Progenitor cell of endocrine pancreas (in vitro differentiated cells): ENCODE results near the gene RAI2. TPM values are rescaled to one million over a fixed set of nuclear protein-coding genes. Genes with fewer than 3 reads are reported as not detected.
A peak's percentile ranks its signal among the peaks of the same experiment; 100 is the strongest.

Source experiments
- DNase-seq: peaks from one replicate; pipeline ENCODE4 v3.0.0; 2021; ENCODE audit warnings: low spot score; ENCODE audit not compliant: unreplicated experiment
- H3K27ac Mint-ChIP-seq: 2 replicates; pipeline ENCODE4 v1.8.0; 2021; ENCODE audit warnings: mild to moderate bottlenecking, moderate library complexity, mixed read lengths
- H3K27me3 Mint-ChIP-seq: 2 replicates; pipeline ENCODE4 v1.8.0; 2021; ENCODE audit warnings: mixed read lengths
- H3K36me3 Mint-ChIP-seq: 2 replicates; pipeline ENCODE4 v1.8.0; 2022; ENCODE audit warnings: mixed read lengths; ENCODE audit not compliant: insufficient read depth
- H3K4me1 Mint-ChIP-seq: 2 replicates; pipeline ENCODE4 v1.8.0; 2021; ENCODE audit warnings: low read depth, mixed read lengths
- H3K4me3 Mint-ChIP-seq: 2 replicates; pipeline ENCODE4 v1.8.0; 2021; ENCODE audit warnings: low read depth, mild to moderate bottlenecking, moderate library complexity, mixed read lengths
- H3K9me3 Mint-ChIP-seq: 2 replicates; pipeline ENCODE4 v1.8.0; 2021; ENCODE audit warnings: low read depth, mixed read lengths
- CTCF ChIP-seq: fragments of 200-600 bp; sonication (generic); IDR thresholded peaks from one replicate; pipeline ENCODE4 v1.5.0; 2021; ENCODE audit warnings: antibody characterized with exemption, mild to moderate bottlenecking; ENCODE audit not compliant: unreplicated experiment
- total RNA-seq: library from RNA; stranded (reverse); gene quantifications from 2 replicates; pipeline ENCODE4 v1.2.1, GENCODE V29; 2021

RAI2 gene
- total RNA-seq, 1 donor from 2014 or later = 7.0 TPM

GRCh38 chrX:17869580-17869979 lies 8.5 kb upstream of the RAI2 start:
- TF ChIP-seq CTCF = no peak
- DNase-seq = no peak
- H3K27me3 Mint-ChIP-seq = peaks cover 10% of the 10 kb centered on the region
- H3K36me3 Mint-ChIP-seq = peaks cover 1% of the 10 kb centered on the region
- no peak overlapping the region for H3K4me3 Mint-ChIP-seq
- no peaks in the 10 kb centered on the region for H3K4me1 Mint-ChIP-seq
- H3K27ac Mint-ChIP-seq = no peak overlapping the region
- peaks cover 23% of the 10 kb centered on the region for H3K9me3 Mint-ChIP-seq

GRCh38 chrX:17861489-17862011 lies 452 bp upstream of the RAI2 start:
- H3K27ac Mint-ChIP-seq = no peak overlapping the region
- peaks cover 9% of the 10 kb centered on the region for H3K4me1 Mint-ChIP-seq
- TF ChIP-seq CTCF = no peak
- H3K9me3 Mint-ChIP-seq = no peaks in the 10 kb centered on the region
- H3K4me3 Mint-ChIP-seq = peak overlapping the region; percentile 67
- H3K27me3 Mint-ChIP-seq = peaks cover 67% of the 10 kb centered on the region
- DNase-seq = no peak
- H3K36me3 Mint-ChIP-seq = no peaks in the 10 kb centered on the region

- TF ChIP-seq CTCF = no peak
- DNase-seq = no peak
- no peaks in the 10 kb centered on the region for H3K9me3 Mint-ChIP-seq
- H3K36me3 Mint-ChIP-seq = no peaks in the 10 kb centered on the region
- H3K27ac Mint-ChIP-seq = peak overlapping the region; percentile 74
- peak overlapping the region; percentile 75 for H3K4me3 Mint-ChIP-seq
- H3K27me3 Mint-ChIP-seq = peaks cover 75% of the 10 kb centered on the region
- H3K4me1 Mint-ChIP-seq = peaks cover 9% of the 10 kb centered on the region
These were observed 818 bp downstream of the RAI2 start for GRCh38 chrX:17860179-17860780.

- Mint-ChIP-seq H3K4me3 (peak overlapping the region; percentile 75), H3K4me1 (peaks cover 9% of the 10 kb centered on the region), H3K9me3 (no peaks in the 10 kb centered on the region), H3K27me3 (peaks cover 76% of the 10 kb centered on the region), H3K36me3 (no peaks in the 10 kb centered on the region), H3K27ac (peak overlapping the region; percentile 74)
- no peak for DNase-seq
- TF ChIP-seq CTCF = no peak
These were observed 1.4 kb downstream of the RAI2 start for GRCh38 chrX:17859609-17860178.

GRCh38 chrX:17854531-17854930 lies 6.6 kb downstream of the RAI2 start:
- Mint-ChIP-seq H3K36me3 (no peaks in the 10 kb centered on the region), H3K4me1 (peaks cover 3% of the 10 kb centered on the region), H3K4me3 (no peak overlapping the region), H3K27ac (no peak overlapping the region), H3K27me3 (peaks cover 41% of the 10 kb centered on the region), H3K9me3 (no peaks in the 10 kb centered on the region)
- no peak for DNase-seq
- TF ChIP-seq CTCF = no peak
